HL-60/S4 treated with phorbol 12-myristate 13-acetate at 8.2 ng/mL for 4 days and 3 days (cell line): ENCODE data around the gene PCDHGB5.

Experiments used
- in situ Hi-C: fragments of 300-500 bp; cut with MboI; formaldehyde crosslinking; loops from 2 replicates; pipeline ENCODE4 v1.15.0; 2022; ENCODE audit warnings: low sequenced_read_pairs

The PCDHGB5 gene

DNA sequence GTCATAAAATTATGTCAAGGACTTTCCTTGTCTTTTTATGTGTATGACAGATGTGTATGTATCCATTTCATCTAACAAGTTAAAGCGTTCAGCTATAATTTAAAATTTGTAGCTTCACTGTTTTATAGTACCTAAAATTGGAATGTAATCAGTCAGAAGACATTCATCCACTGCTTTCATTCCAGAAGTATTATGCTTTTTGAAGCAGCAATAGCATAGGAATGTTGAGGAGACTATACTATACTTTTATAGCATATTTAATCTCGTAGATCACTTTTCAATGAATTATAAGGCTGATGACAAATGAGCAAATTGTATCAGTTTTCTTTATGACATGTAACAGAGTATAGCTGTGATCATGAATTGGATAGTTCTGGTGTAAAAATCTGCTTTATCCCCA lies 39.5 kb downstream of the PCDHGB5 start:
- in situ Hi-C loops = no loop called here

GRCh38 chr5:141439411-141440141 lies 41.8 kb downstream of the PCDHGB5 start:
- in situ Hi-C loops = no loop called here

- in situ Hi-C loops = no loop called here
These were observed 42.6 kb downstream of the PCDHGB5 start for GRCh38 chr5:141440341-141440740.

DNA sequence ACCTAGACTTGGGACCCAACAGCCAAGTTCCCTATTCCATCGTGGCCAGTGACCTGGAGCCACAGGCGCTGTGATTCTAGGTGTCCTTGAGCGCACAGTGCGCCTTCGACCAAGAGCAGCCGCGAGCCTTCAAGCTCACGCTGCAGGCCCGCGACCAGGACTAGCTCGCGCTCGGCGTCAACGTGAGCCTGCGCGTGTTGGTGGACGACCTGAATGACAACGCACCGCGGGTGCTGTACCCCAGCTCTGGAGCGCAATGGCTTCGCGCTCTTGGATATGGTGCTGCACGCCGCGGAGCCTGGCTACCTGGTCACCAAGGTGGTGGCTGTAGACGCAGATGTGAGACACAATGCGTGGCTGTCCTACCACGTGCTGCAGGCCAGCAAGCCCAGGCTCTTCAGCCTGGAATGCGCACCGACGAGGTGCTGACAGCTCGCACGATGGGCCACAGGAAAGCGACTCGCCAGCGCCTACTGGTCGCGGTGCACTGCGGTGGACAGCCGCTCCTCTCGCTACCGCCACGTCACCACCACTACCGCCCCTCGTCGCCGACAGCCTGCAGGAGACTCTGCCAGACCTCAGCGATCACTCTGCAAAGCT lies 43.9 kb downstream of the PCDHGB5 start:
- in situ Hi-C loops = no loop called here
